Measurements from ENCODE around the gene COL5A1. TPM values are rescaled to one million over a fixed set of nuclear protein-coding genes. Genes with fewer than 3 reads are reported as not detected.

The COL5A1 gene
- total RNA-seq, 4 donors from 2014 or later = 4.0 to 12.8 (median 6.3) TPM

DNA sequence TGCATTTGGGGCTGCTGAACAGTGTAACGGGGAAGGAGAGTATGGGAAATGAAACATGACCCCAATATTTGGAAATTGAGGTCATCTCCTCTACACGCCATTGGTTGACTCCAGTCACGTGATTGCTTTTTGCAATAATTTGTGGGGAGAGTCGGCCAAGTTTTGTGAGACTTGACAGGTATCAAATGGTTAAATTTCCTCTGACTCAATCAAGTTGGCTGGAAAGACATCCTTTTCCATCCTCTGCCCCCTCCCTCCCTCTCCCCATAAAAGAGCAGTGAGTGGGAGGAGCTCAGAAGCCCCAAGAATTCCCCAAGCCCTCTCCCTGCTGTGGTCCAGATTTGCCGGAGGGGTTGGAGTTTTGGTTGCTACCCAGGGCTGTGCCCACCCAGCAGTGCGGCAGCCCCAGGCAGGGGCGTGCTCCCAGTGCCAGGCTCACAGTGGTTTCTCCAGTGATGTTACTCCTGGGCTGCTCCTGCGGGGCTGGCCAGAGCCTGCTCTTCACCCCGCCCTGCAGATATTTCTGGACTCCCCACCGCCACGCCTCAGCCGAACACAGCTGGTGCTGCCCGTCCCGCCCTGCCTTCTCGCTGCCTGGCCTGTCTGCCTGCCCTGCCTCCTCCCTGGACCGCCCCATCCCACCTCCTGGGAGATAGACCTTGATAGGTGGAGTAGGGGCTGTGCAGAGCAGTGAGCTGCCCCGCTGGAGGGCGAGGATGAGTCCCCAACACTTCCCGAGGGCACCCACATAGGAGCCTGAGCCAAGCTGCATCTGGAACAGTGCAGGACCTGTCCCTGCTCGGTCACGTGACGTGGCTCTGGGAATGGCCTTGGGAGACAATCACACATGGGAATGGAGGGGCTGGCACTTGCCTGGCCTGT, 3.4 kb downstream of the COL5A1 start:
- DNase-seq = no peak
- Histone ChIP-seq H3K27ac (peak overlapping the region; percentile 26 to 94 (median 71)), H3K36me3 (no peaks in the 10 kb centered on the region), H3K9me3 (no peaks in the 10 kb centered on the region), H3K4me3 (peak overlapping the region in 3 of 4 donors; percentile 20 to 73 (median 59)), H3K27me3 (peaks cover 0 to 52% (median 0%) of the 10 kb centered on the region in 4 donors), H3K4me1 (peaks cover 41 to 88% (median 46%) of the 10 kb centered on the region in 3 donors)
- intact Hi-C loops (cut with DNase I) = no loop called here
- WGBS, 2 donors = 20 to 31% methylated on average over 5 to 10 of the region's 22 CpGs
- peak in 1 of 4 donors; percentile 33 for TF ChIP-seq POLR2A (IDR thresholded peaks at IDR 0.05)
- TF ChIP-seq, protein P1, sequence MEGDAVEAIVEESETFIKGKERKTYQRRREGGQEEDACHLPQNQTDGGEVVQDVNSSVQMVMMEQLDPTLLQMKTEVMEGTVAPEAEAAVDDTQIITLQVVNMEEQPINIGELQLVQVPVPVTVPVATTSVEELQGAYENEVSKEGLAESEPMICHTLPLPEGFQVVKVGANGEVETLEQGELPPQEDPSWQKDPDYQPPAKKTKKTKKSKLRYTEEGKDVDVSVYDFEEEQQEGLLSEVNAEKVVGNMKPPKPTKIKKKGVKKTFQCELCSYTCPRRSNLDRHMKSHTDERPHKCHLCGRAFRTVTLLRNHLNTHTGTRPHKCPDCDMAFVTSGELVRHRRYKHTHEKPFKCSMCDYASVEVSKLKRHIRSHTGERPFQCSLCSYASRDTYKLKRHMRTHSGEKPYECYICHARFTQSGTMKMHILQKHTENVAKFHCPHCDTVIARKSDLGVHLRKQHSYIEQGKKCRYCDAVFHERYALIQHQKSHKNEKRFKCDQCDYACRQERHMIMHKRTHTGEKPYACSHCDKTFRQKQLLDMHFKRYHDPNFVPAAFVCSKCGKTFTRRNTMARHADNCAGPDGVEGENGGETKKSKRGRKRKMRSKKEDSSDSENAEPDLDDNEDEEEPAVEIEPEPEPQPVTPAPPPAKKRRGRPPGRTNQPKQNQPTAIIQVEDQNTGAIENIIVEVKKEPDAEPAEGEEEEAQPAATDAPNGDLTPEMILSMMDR (IDR thresholded peaks at IDR 0.05) = no peak

DNA sequence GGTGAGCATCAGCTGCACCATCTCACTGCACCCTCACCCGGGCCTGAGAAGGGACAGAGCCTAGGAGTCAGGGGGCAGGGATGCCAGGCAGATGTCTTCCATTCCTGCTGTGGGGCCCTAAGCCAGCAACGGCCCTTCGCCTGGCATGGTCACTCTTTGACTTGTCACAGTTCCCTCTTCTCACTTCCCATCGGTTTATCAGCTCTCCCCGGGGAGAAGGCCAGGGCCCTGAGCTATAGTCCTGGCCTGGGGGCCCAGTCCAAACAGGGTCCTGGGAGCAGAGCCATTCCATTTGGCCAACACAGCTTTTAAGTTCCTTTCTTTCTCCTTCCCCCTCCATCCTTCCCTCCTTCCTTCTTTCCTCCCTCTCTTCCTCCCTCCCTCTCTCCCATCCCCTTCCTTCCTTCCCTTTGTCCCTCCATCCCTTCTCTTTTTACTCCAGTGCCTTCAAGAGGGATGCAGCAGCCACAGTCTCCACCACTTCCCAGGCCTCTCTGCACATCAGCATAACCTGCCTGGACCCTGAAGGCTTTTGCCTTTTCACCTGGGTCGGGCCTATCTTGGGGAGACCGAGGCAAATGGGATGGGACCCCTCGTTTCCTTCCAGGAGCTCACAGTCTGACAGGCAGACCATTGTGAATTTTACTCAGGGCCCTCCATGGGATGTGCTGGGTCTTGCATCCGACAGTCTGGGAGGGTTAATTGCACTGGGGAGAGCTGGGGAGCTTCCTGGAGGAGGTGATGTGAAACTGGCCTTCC, 4.2 kb downstream of the COL5A1 start:
- intact Hi-C loops (cut with DNase I) = no loop called here
- Histone ChIP-seq H3K9me3 (no peaks in the 10 kb centered on the region), H3K27me3 (peaks cover 0 to 47% (median 0%) of the 10 kb centered on the region in 4 donors), H3K4me1 (peaks cover 41 to 85% (median 44%) of the 10 kb centered on the region in 3 donors), H3K4me3 (peak overlapping the region in 2 of 4 donors; percentile 59 to 73), H3K27ac (peak overlapping the region; percentile 26 to 94 (median 71)), H3K36me3 (no peaks in the 10 kb centered on the region)
- no peak for DNase-seq
- no peak for TF ChIP-seq POLR2A (IDR thresholded peaks at IDR 0.05)
- TF ChIP-seq, protein P1 (IDR thresholded peaks at IDR 0.05) = no peak
- WGBS, 2 donors = 17 to 38% methylated on average over 9 of the region's 9 CpGs

DNA sequence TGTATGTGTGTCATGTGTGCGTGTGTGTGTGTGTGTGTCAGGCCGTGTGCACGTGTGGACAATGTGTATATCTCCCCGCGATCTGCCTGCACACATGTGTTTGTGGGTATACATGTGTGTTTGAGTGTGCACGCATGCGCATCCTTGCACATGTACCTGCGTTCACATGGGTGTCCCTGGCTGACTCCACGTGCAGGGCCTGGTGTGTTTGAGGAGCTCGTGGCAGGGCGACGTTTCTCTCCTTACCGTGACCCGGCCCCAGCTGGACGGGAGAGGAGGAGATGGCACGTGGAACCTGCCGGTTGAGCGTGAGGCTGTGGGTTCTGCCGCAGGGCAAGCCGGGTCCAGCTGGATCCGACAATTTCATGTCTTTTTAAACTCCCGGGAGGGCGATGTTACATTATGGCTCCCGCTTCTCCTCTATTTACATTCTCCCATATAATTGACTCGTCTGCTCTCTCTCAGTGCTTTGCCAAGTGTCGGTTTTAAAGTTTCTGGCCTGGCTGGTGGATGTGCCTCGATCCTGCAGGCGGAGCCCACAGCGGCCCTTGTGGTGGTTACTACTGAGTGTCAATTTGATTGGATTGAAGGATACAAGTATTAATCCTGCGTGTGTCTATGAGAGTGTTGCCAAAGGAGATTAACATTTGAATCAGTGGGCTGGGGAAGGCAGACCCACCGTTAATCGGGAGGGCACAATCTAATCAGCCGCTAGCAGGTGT, 5.9 kb downstream of the COL5A1 start:
- peak overlapping the region in 2 of 4 donors; percentile 83 to 94 for H3K27ac ChIP-seq
- H3K4me1 ChIP-seq = peaks cover 27 to 78% (median 41%) of the 10 kb centered on the region in 3 donors
- no peaks in the 10 kb centered on the region for H3K9me3 ChIP-seq
- H3K36me3 ChIP-seq = no peaks in the 10 kb centered on the region
- TF ChIP-seq POLR2A (IDR thresholded peaks at IDR 0.05) = no peak
- TF ChIP-seq, protein P1 (IDR thresholded peaks at IDR 0.05) = no peak
- DNase-seq = no peak
- H3K4me3 ChIP-seq = no peak overlapping the region
- intact Hi-C loops (cut with DNase I) = no loop called here
- WGBS, 2 donors = 54 to 89% methylated on average over 9 to 23 of the region's 33 CpGs
- H3K27me3 ChIP-seq = peaks cover 0 to 30% (median 0%) of the 10 kb centered on the region in 4 donors

DNA sequence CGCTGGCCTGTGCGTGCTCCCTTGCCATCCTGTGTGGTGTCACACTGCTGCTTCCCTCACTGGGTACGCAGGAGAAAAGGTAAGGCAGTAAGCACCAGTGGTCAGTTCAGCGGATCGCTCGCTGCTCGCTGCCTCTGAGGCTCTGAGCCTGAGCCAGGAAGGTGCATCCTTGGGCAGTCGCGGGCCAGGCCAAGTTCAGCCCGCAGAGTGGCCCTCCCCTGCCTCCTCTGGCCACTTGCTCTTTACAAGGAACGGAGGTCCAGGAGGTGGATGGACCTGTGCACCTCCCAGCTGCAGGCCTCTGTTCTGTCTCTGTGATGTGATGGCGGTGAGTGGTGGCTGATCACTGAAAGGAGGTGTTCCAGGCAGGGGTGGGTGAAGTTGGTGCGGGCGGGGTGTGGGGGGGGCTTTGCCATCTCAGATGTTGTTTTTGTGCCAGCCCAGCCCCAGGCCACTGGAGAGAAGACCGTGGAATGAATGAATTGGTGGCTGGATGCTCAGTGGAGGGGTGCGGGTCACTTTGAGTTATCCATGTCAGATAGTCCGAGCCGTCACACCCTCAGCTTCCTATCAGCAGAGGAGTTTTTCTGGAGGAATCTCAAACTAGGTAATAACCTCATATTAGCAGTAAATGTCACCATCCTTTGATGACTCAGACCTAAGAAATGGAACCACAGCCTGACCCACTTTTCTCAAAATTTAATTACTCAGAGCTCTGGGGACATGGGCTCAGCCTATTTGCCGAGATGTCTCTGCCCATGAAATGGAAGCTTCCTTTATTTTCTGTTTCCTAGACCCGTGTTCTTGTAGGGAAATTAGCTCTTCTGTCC, 7.3 kb downstream of the COL5A1 start:
- DNase-seq = no peak
- H3K9me3 ChIP-seq = no peaks in the 10 kb centered on the region
- intact Hi-C loops (cut with DNase I) = no loop called here

More for the DNA sequence above, 7.3 kb downstream of the COL5A1 start:
- peaks cover 0 to 16% (median 0%) of the 10 kb centered on the region in 4 donors for H3K27me3 ChIP-seq
- TF ChIP-seq, protein P1 (IDR thresholded peaks at IDR 0.05) = no peak
- no peak for TF ChIP-seq POLR2A (IDR thresholded peaks at IDR 0.05)
- no peak overlapping the region for H3K4me3 ChIP-seq
- WGBS, 2 donors = 77 to 82% methylated on average over 8 to 10 of the region's 20 CpGs
- peaks cover 20 to 76% (median 36%) of the 10 kb centered on the region in 3 donors for H3K4me1 ChIP-seq
- peak overlapping the region in 3 of 4 donors; percentile 34 to 79 (median 63) for H3K27ac ChIP-seq
- no peaks in the 10 kb centered on the region for H3K36me3 ChIP-seq

All from esophagus squamous epithelium (tissue), 5 donors.